GM18907 (cell line): ENCODE data around the gene ZNF414.
"Not testable (repeated sequence)": the region's sequence is repeated elsewhere in the genome, so short reads cannot be mapped to it uniquely, and the experiment has no call there.

Experiments
- ATAC-seq: cut with Tn5 transposase; IDR thresholded peaks from one replicate; pipeline ENCODE4 v1.9.1; 2021; ENCODE audit warnings: mild to moderate bottlenecking, moderate library complexity; ENCODE audit not compliant: unreplicated experiment

ZNF414 gene

GRCh38 chr19:8518536-8518935, 4.6 kb upstream of the ZNF414 start:
- no peak for ATAC-seq

- ATAC-seq = no peak
Measured at GRCh38 chr19:8517551-8518442, 3.8 kb upstream of the ZNF414 start.

- no peak for ATAC-seq
Measured at GRCh38 chr19:8515317-8515716, 1.4 kb upstream of the ZNF414 start.

- ATAC-seq = not testable (repeated sequence)
Measured at GRCh38 chr19:8514505-8515009, 590 bp upstream of the ZNF414 start.

- no peak for ATAC-seq
Measured at GRCh38 chr19:8513036-8513686, 806 bp downstream of the ZNF414 start.

GRCh38 chr19:8512115-8512967, 1.6 kb downstream of the ZNF414 start:
- ATAC-seq = no peak

- no peak for ATAC-seq
Measured at GRCh38 chr19:8511573-8512101, 2.3 kb downstream of the ZNF414 start.

GRCh38 chr19:8510589-8511115, 3.3 kb downstream of the ZNF414 start:
- no peak for ATAC-seq

GRCh38 chr19:8506402-8506957, 7.5 kb downstream of the ZNF414 start:
- ATAC-seq = no peak

GRCh38 chr19:8505680-8506401, 8.1 kb downstream of the ZNF414 start:
- ATAC-seq = no peak

- no peak for ATAC-seq
Measured at GRCh38 chr19:8504919-8505318, 9.0 kb downstream of the ZNF414 start.

GRCh38 chr19:8504171-8504570, 9.8 kb downstream of the ZNF414 start:
- no peak for ATAC-seq

- no peak for ATAC-seq
Measured at GRCh38 chr19:8503510-8503909, 10.5 kb downstream of the ZNF414 start.

GRCh38 chr19:8501981-8502380, 12.0 kb downstream of the ZNF414 start:
- ATAC-seq = no peak

GRCh38 chr19:8501516-8501915, 12.5 kb downstream of the ZNF414 start:
- no peak for ATAC-seq

GRCh38 chr19:8500158-8500557, 13.8 kb downstream of the ZNF414 start:
- ATAC-seq = no peak

- ATAC-seq = no peak
Measured at GRCh38 chr19:8499048-8499833, 14.7 kb downstream of the ZNF414 start.

- no peak for ATAC-seq
Measured at GRCh38 chr19:8498295-8498694, 15.7 kb downstream of the ZNF414 start.

GRCh38 chr19:8494158-8494557, 19.8 kb downstream of the ZNF414 start:
- ATAC-seq = no peak
